Neural cell (in vitro differentiated cells): ENCODE results near the gene HORMAD2. TPM values are rescaled to one million over a fixed set of nuclear protein-coding genes. Genes with fewer than 3 reads are reported as not detected.

Experiments used
- H2AFZ ChIP-seq: fragments of 200-600, 300-800 bp; sonication (generic), shearing (Covaris generic); 2 replicates; pipeline ENCODE4 v1.6.0; 2014; ENCODE audit warnings: low read depth, mild to moderate bottlenecking, antibody characterized with exemption, low read length, moderate library complexity
- H3F3A ChIP-seq: fragments of 200-600 bp; shearing (Covaris generic); 2 replicates; pipeline ENCODE4 v1.6.1; 2016; ENCODE audit warnings: mild to moderate bottlenecking, moderate library complexity, mixed read lengths, antibody characterized with exemption, low read length; ENCODE audit not compliant: insufficient read depth, poor library complexity, severe bottlenecking
- H3K27ac ChIP-seq: fragments of 200-600, 300-800 bp; sonication (generic), shearing (Covaris generic); 2 replicates; pipeline ENCODE4 v1.5.1; 2014; ENCODE audit warnings: mild to moderate bottlenecking, low read length, moderate library complexity
- H3K27me3 ChIP-seq: fragments of 300-800, 200-600 bp; sonication (generic), shearing (Covaris generic); 2 replicates; pipeline ENCODE4 v1.6.0; 2014; ENCODE audit warnings: mild to moderate bottlenecking, low read depth, low read length, moderate library complexity; ENCODE audit not compliant: insufficient read depth
- H3K36me3 ChIP-seq: fragments of 300-800, 200-600 bp; sonication (generic), shearing (Covaris generic); 2 replicates; pipeline ENCODE4 v1.5.1; 2014; ENCODE audit warnings: mild to moderate bottlenecking, antibody characterized with exemption, low read length, moderate library complexity; ENCODE audit not compliant: insufficient read depth
- H3K4me2 ChIP-seq: fragments of 300-800, 200-600 bp; sonication (generic), shearing (Covaris generic); 2 replicates; pipeline ENCODE4 v1.6.0; 2014; ENCODE audit warnings: mild to moderate bottlenecking, low read length
- H3K4me3 ChIP-seq: fragments of 300-800, 200-600 bp; sonication (generic), shearing (Covaris generic); 2 replicates; pipeline ENCODE4 v1.5.1; 2014; ENCODE audit warnings: mild to moderate bottlenecking, low read length, moderate library complexity
- H3K79me2 ChIP-seq: fragments of 200-600 bp; shearing (Covaris generic); replicated peaks from 2 replicates; pipeline ENCODE4 v1.6.0; 2014; ENCODE audit warnings: mild to moderate bottlenecking, low read length, moderate library complexity; ENCODE audit not compliant: insufficient read depth
- H3K9ac ChIP-seq: fragments of 300-800, 200-600 bp; sonication (generic), shearing (Covaris generic); 2 replicates; pipeline ENCODE4 v1.6.1; 2016; ENCODE audit warnings: mild to moderate bottlenecking, low read length, mixed read lengths
- H3K9me2 ChIP-seq: fragments of 200-600 bp; shearing (Covaris generic); 2 replicates; pipeline ENCODE4 v1.6.1; 2016; ENCODE audit warnings: mild to moderate bottlenecking, low read length, mixed read lengths; ENCODE audit not compliant: insufficient read depth
- H3K9me3 ChIP-seq: fragments of 200-600, 300-800 bp; sonication (generic), shearing (Covaris generic); 2 replicates; pipeline ENCODE4 v1.6.1; 2016; ENCODE audit warnings: mild to moderate bottlenecking, mixed run types, low read length, moderate library complexity, mixed read lengths
- H4K20me1 ChIP-seq: fragments of 200-600 bp; shearing (Covaris generic); 2 replicates; pipeline ENCODE4 v1.6.1; 2016; ENCODE audit warnings: mild to moderate bottlenecking, mixed run types; ENCODE audit not compliant: insufficient read depth
- CTCF ChIP-seq: fragments of 450-650 bp; IDR thresholded peaks from 2 replicates; pipeline ENCODE4 v1.5.1; 2014; ENCODE audit warnings: antibody characterized with exemption, mild to moderate bottlenecking, moderate library complexity; ENCODE audit not compliant: poor library complexity, severe bottlenecking
- EP300 ChIP-seq: fragments of 450-650 bp; conservative IDR thresholded peaks from 2 replicates; pipeline ENCODE4 v1.6.1; 2014; ENCODE audit warnings: antibody characterized with exemption, mild to moderate bottlenecking, moderate library complexity; ENCODE audit not compliant: poor library complexity, severe bottlenecking
- EZH2 ChIP-seq: fragments of 200-600, 300-800 bp; shearing (Covaris generic), sonication (generic); IDR thresholded peaks from 2 replicates; pipeline ENCODE4 v1.6.1; 2014; ENCODE audit warnings: antibody characterized with exemption, low read length, borderline replicate concordance, mild to moderate bottlenecking; ENCODE audit not compliant: insufficient read depth, poor library complexity, severe bottlenecking
- MXI1 ChIP-seq: fragments of 450-650 bp; conservative IDR thresholded peaks from 2 replicates; pipeline ENCODE4 v1.6.1; 2014; ENCODE audit warnings: antibody characterized with exemption, mild to moderate bottlenecking; ENCODE audit not compliant: poor library complexity, severe bottlenecking
- POLR2AphosphoS5 ChIP-seq: IDR thresholded peaks from 2 replicates; pipeline ENCODE4 v1.6.1; 2012
- RAD21 ChIP-seq: fragments of 450-650 bp; conservative IDR thresholded peaks from 2 replicates; pipeline ENCODE4 v1.6.1; 2014; ENCODE audit warnings: antibody characterized with exemption, mild to moderate bottlenecking, moderate library complexity
- REST ChIP-seq: IDR thresholded peaks from 2 replicates; pipeline ENCODE4 v1.6.1; 2012; ENCODE audit warnings: borderline replicate concordance
- SMC3 ChIP-seq: fragments of 450-650 bp; conservative IDR thresholded peaks from 2 replicates; pipeline ENCODE4 v1.6.1; 2014; ENCODE audit warnings: antibody characterized with exemption, mild to moderate bottlenecking, moderate library complexity; ENCODE audit not compliant: poor library complexity
- TAF1 ChIP-seq: IDR thresholded peaks from 2 replicates; pipeline ENCODE4 v1.6.1; 2012; ENCODE audit warnings: low read depth
- polyA plus RNA-seq: library from polyadenylated mRNA; depleted of rRNA; stranded (reverse); fragments of >200 nt; gene quantifications from 2 replicates; pipeline ENCODE4 v1.2.3, GENCODE V29; 2014

Gene HORMAD2
- polyA plus RNA-seq, 1 donor from 2014 or later, result 1.2 TPM

- H3K9me3 ChIP-seq, result no peaks in the 10 kb centered on the region
- H3K79me2 ChIP-seq, result no peaks in the 10 kb centered on the region
- H3K27me3 ChIP-seq, result no peaks in the 10 kb centered on the region
- H4K20me1 ChIP-seq, result no peaks in the 10 kb centered on the region
- H3K9me2 ChIP-seq, result no peaks in the 10 kb centered on the region
- no peak overlapping the region for H3K4me3 ChIP-seq
- H2AFZ ChIP-seq, result no peak overlapping the region
- H3K4me2 ChIP-seq, result no peak overlapping the region
- H3F3A ChIP-seq, result no peaks in the 10 kb centered on the region
- TF ChIP-seq POLR2AphosphoS5 (no peak), CTCF (no peak)
- no peaks in the 10 kb centered on the region for H3K36me3 ChIP-seq
- no peak overlapping the region for H3K27ac ChIP-seq
- no peak overlapping the region for H3K9ac ChIP-seq
Observed at GRCh38 chr22:30077279-30077880, 2.9 kb upstream of the HORMAD2 start.

GRCh38 chr22:30078320-30079311, 1.6 kb upstream of the HORMAD2 start:
- Histone ChIP-seq H3K9me3 (no peaks in the 10 kb centered on the region), H3K4me2 (no peak overlapping the region), H2AFZ (no peak overlapping the region), H4K20me1 (no peaks in the 10 kb centered on the region), H3K36me3 (no peaks in the 10 kb centered on the region), H3K9ac (no peak overlapping the region), H3K27ac (no peak overlapping the region), H3K4me3 (no peak overlapping the region), H3K9me2 (no peaks in the 10 kb centered on the region), H3K27me3 (no peaks in the 10 kb centered on the region), H3F3A (no peaks in the 10 kb centered on the region), H3K79me2 (no peaks in the 10 kb centered on the region)
- no peak for TF ChIP-seq RAD21
- TF ChIP-seq EP300, result no peak
- TF ChIP-seq SMC3, result no peak
- TF ChIP-seq REST, result no peak
- TF ChIP-seq MXI1, result no peak
- TF ChIP-seq CTCF, result no peak
- no peak for TF ChIP-seq POLR2AphosphoS5
- no peak for TF ChIP-seq TAF1
- no peak for TF ChIP-seq EZH2
